Stimulated activated CD8-positive, alpha-beta memory T cell treated with anti-CD3 and anti-CD28 coated beads, Interleukin-15, amount 100 ng/mL, for 24 hours (primary cell): ENCODE measurements around the gene RASAL2.

Source experiments
- DNase-seq: peaks from one replicate; pipeline ENCODE4 v3.0.0-alpha.2; 2020; ENCODE audit warnings: low read depth

RASAL2 gene

DNA sequence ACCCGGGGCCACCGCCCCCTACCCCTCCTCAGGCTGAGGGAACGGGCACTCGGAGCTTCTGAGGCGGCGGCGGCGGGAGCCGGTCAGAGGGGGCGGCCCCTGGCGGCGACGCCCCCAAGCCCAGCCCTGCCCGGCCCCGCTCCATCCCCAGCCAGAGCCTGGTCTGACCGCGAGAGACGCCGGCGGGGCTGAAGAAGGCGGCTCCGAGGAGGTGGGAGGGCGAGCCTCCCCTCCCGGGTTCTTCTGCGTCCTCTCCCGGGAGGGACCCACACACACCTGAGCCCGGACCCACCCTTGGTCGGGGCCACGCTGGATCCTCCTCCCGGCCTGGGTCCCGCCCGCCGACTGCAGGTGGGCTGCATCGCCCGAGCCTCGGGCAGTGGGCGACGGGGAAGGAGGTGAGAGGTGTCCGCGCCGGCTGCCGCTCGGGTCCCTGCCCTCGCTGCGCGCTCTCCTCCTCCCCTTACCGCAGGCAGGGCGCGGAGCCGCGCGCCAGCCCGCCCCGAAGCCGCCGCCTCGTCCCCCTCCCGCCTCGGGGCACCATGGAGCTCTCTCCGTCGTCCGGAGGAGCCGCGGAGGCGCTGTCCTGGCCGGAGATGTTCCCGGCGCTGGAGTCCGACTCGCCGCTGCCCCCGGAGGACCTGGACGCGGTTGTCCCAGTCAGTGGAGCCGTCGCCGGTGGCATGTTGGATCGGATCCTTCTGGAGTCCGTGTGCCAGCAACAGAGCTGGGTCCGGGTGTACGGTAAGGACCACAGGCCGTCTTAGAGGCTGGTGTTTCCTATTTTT, at the start of gene RASAL2:
Gene RASAL2, plus strand, starts transcription at position 154 of the 788 bp plus-strand sequence. Its CDS starts 389 bp downstream, at position 543.
- no peak for DNase-seq

DNA sequence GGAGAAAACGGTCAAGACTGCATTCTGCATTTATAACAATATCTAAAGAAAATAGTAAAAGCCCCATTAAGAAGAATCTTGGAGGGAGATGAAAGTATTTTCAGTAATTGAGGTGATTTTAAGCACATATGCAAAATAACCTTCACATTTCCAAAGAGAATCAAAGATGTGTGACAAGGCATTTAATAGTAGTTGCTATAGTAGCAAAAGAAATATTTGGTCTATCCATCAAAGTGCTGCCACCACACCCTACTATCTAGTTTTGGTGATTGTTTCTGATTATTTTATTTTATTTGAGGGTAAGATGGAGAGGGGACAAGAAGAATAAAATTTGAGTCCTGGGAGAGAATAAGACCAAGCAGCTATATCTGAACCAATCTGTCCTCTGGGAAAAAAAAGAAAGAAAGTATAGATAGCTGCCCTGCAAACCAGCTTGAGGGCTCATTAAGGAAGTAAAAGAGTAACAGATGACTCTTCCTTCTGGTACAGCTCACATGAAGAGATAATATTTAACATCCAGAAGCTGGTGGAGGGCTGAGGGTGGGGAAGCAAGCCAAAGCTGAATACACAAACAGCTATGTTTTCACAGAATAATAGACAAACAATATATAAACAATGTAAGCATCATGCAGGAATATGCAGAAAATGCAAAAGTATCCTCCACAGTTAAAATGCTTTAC, 47.2 kb upstream of the RASAL2 start:
- no peak for DNase-seq

DNA sequence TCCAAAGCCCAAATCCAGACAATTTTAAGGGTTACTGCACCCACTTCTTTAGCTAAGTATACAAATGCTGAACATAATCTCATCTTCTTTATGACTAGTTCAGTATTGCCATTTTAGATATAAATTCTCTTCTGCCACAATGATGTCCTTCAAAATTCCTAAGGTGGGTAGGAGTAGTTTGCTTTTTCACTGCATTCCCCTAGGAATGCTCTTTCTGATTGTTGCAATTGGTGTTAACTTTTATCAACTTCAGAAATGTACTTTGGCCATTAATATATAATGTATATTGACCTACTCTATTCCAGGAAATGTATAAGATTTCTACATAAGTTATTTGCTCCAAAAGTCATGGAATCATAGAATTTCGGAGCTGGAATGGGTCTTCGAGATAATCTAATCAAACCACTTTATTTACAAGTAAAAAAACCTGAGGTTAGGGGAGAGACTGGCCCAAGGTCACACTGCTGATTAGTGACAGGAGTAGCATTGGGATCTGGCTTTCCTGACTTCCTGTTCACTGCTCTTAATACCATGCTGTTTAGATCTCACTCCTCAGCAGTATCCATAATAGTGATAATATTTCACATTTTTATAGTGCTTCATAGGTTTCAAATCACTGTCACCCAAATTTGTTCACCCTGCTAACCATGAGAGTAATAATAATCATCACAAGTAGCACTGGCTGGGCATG, 46.4 kb upstream of the RASAL2 start:
- no peak for DNase-seq

DNA sequence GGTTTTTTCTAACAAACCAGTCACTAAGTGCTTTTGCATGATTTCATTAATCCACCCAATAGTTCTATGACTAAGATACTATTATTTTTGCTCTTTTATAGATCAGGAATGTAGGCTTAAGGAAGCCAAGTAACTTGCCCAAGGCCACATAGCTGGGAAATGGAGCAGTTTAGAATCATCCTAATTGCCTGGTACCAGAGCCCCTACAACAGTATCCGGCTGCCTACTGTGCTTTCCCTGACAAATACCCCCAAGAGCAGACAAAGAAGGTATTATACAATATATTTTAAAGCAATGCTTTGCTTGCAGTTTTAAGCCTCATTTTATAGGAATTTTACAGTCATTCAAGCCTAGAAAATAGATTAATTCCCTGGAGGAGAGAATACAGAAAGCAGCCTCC, 45.5 kb upstream of the RASAL2 start:
- no peak for DNase-seq

DNA sequence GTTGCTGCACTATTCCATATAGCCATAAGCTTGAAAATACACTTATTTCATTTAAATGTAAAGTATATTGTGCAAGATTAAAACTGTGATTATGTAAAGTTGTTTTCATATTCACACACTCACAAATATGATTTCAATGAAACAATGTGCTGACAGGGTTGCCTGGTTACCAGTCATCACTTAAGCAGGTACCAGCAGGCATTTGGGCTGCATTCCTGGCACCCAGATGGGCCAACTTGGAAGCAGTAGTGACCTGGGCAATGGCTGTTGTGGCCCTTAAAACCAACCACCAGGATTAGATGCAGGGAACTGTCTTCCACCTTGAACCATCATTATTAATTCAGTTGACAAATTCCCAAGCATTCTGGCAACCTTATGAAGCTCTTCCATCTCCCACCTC, 45.0 kb upstream of the RASAL2 start:
- DNase-seq: no peak

DNA sequence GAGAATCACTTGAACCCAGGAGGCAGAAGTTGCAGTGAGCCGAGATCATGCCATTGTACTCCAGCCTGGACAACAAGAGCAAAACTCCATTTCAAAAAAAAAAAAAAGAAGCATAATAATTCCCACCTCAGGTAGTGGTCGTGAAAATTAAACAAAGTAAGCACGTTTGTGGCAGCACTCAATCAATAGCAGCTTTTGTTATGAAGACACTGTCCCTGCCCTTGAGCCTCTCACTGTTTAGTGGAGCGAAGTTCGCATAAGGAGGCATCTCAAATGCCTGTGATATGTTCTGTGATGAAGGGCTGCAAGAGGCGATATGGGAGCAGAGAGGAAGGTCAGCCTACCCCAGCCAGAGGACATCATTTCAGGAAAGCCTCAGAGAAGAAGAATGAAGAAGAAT, 43.8 kb upstream of the RASAL2 start:
- DNase-seq: no peak

DNA sequence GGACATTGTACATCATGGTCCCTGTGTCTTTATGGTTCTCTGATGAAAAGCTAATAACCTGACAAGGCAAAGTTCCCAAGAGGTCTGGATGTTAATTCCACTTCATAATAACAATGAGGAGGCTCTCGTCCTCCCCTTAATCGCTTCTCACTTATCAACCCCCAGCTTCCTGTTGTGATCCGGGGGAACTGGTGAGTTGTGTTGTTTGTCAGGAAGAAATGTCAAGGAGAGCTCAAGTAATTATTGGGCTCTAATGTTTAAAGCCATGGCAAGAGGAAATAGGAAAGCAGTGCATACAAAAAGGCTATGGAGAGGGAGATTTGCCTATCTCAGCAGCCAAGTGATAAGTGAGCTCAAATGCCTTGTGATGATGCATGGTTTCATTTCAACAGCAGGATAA, 42.8 kb upstream of the RASAL2 start:
- no peak for DNase-seq

DNA sequence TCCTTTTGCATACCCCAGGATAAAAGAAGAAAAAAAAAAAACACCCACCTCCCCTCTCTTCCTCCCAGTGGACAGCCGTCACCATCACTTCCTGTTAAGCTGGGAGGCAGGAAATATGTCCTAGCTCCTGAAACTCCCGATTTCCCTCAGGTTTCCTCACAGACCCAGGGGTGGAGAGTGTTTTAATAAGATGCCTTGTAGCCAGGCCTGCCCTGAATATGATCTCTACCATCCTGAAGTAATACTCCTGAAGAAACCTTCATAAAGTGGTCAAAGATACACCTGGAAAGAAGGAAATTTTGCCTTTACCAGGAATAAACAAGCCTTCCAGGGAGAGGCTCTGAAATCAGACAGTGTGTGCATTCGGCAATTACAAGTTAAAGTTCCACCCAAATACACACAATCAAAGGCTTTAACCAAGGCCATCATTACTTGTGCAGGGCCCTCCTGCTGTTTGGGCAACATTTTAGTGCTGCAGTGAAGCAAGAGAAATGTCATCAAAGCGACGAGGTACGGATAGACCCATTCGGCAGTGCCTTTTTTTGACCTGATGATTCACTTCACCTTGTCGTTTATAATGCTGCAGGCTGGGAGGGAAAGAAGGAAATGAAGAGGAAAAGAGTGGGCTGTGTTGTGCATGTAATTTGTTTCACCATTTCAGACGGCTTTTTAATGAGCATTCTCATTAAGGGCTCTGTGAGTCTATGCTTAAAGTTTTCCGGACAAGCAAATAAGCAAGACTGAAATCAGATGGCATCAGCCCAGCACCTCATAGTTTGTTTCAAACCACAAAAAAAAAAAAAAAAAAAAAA, 41.0 kb upstream of the RASAL2 start:
- DNase-seq: no peak

DNA sequence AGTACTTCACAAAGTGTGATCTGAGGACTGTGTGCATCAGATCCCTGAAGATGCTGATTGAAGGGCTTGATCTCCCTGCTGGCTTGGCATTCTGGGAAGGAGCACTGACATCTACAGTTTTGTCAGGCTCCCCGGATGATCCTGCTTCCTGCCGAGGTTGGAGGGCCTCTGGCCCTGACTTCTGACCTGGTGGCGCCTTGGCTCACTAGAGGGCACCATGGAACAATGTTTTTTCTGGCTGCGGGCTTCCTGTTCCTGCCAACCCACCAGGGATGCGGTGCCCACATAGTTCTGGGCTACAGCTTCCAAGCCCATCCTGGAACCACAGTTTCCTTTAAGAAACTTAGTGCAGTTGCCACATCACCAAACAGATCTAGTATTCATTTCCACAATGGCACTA, 38.8 kb upstream of the RASAL2 start:
- no peak for DNase-seq

DNA sequence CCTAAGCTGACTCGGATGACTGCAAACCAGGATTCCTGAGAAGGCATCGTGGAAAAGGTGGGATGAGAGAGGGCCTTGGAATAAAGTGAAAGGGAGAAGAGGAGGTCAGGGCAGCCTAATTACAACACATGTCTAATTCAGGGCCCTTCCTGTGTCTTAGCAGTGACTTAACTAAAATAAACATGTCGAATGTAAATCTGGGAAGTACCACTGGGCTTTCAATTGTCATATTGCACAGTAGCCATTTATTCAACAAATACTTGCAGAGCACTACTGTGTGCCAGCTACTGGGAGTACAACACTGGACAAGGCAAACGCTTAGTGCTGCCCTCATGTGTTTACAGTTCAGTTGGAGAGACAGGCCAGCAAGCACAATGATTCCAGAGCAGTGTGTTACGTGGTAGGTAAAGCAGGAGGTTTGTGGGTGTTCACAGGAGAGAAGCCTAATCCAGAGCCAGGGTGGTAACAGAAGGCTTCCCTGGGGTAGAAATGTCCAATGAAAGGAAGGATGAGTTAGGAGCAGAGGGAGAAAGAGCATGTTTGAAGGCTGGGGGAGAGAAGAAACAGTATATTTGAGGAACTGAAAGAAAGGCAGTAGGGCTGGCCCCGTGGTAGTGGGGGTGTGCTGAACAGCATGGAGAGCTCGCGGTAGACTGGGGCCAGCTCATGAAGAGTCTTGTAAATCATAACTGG, 38.0 kb upstream of the RASAL2 start:
- no peak for DNase-seq

DNA sequence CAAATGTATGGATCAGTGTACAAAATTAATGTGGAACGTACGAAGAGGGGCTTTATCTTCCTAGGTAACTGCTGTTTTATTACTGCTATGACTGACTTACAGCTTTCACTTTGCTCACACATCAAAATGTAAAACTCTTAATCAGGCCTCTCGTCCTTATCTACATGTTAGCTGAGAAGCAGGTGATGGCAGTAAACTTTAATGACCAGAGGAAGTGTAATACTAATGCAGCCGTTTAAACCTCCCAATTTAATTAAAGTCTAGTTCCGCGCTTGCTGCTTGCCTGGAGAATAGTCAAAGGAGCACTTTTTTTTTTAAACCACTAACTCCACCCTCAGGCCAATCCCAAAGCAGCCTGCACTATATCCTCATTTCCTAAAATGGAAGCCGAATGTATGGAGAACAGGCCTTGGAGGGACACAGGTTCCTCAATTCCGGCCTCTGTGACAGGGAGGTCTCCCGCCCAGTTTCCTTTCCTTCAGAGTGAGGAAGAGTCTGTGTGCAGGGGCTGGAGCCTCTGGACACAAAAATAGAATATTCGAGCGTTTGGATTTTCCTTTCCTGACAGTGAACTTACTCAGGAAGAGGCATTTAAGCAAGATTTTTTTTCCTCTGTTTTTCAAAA, 36.7 kb upstream of the RASAL2 start:
- no peak for DNase-seq

DNA sequence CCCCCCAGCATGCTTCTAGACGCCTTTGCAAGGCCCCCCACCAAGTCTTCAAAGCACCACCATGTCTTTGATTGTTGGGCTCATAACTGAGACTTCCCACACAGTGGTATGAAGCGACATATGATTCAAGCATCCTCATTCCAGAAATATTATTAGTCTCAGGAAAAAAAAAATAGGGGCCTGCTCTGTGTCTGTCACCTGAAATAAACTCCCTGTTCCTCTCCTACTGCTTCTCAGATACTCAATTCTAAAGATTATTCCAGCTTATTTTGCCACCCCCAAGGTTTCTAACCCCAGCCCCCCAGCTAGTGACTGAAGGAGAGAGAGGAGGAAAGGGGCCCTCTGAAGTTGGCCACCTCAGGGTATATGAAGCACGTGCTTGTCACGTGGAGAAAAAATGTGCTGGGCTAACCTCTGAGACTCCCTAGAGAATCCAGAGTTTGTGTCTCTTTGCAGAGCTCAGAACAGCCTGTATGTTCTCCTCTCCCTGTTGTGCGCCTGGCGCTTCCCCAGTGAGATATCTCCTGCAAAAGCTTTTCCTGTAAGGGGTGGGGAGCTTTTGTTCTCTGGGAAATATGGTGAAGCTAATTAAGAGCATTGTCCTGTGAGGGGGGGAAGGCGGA, 35.9 kb upstream of the RASAL2 start:
- no peak for DNase-seq

DNA sequence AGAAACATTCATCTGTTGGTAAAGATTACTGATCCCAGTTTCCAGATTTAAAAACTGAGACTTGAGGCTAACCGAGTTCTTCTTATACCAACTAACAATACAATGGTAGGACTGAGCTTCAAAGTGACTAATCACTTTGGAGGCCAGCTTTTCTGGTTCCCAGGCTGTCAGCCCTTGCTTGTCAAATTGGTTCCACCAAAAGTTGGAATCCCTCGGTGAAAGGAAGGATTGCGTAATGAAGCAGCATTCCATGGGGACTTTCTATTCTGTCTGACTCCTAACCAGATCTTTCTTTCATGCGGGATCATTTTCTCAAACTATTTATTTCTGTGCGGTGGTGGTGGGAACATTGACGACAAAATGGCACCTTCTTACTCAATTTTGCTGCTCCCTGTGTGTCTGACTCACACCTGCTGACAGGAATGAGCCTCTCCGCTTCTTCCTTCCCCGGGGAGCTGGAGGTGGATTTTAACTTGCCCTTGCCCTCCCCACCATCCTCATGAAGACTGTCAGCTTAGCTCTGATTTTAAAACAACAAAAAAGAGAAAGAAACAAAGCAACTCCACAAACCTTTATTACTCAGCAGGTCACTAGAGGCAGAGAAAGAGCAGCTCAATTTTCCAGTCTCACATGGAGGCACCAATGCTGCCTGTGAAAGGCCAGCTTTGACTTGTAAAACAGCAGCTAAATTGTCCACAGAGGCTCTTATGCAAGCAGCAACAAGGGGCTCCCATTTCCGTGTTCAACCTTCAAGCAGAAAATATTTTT, 32.9 kb upstream of the RASAL2 start:
- no peak for DNase-seq

DNA sequence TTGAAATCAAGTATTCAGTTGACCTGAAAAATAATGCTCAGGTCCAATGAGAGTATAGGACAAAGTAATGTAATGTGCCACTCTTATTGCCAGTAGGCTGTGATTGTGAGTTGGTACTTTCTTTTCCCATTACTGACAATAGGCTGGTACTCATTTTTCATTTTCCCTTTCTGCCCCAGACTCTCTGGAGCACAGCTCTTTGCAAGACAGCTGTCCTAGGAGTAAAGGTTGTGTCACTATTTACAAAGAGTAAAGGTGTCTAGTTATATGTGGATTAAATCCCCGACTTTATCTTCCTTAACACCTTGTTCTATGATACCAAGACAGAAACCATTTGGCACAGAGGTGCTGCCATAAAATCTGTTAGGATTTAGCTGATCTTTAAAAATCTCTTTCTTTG, 32.3 kb upstream of the RASAL2 start:
- no peak for DNase-seq

DNA sequence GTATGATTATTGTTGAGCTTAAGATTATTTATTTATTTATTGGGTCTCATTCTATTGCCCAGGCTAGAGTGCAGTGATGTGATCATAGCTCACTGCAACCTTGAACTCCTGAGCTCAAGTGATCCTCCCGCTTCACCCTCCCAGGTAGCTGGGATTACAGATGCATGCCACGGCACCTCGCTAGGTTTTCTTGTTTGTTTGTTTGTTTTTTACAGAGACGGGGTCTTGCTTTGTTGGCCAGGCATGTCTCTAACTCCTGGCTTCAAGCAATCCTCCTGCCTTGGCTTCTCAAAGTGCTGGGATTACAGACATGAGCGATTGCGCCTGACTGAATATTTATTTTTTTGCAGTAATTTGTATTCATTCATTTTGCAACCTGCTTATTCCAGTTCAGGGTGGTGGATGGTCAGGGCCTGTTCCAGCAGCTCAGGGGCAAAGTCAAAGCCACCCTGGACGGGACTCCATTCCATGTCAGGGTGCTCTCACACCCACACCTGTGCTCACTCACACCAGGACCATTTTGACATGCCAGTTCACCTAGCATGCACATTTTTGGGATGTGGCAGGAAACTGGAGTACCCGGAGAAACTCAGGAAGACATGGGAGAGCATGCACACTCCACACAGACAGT, 29.6 kb upstream of the RASAL2 start:
- DNase-seq: no peak

DNA sequence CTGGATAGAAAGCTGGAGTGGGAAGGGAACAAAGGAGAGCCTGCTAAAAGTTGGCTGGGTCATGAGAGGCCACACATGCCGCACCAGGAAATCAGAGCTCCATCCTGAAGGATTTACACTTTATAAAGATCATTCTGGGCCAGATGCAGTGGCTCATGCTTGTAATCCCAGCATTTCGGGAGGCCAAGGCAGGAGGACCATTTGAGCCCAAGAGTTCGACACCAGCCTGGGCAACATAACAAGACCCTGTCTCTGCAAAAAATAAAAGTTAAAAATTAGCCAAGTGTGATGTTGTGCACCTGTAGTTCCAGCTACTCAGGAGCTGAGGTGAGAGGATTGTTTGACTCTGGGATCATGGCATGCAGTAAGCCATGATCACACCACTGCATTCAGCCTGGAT, 28.7 kb upstream of the RASAL2 start:
- DNase-seq: no peak

DNA sequence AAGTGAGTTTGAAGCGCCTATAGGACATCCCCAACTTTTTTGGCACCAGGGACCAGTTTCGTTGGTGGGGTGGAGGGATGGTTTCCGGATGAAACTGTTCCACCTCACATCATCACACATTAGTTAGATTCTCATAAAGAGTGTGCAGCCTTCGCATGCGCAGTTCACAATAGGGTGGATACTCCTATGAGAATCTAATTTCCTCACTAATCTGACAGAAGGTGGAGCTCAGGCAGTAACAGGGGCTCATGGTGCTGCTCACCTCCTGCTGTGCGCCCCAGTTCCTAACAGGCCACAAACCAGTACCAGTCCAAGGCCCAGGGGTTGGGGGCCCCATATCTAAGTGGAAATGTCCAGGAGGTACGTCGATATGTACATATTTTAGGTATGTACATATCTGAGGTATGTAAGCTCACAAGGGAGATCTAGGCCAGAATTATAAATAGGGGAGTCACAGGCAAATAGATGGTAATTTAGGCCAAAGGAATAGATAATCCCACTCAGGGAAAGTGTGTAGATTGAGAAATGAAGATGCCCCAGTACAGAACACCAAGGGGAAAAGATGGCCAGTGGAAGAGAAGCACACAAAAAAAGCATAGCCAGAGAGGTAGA, 27.5 kb upstream of the RASAL2 start:
- no peak for DNase-seq

DNA sequence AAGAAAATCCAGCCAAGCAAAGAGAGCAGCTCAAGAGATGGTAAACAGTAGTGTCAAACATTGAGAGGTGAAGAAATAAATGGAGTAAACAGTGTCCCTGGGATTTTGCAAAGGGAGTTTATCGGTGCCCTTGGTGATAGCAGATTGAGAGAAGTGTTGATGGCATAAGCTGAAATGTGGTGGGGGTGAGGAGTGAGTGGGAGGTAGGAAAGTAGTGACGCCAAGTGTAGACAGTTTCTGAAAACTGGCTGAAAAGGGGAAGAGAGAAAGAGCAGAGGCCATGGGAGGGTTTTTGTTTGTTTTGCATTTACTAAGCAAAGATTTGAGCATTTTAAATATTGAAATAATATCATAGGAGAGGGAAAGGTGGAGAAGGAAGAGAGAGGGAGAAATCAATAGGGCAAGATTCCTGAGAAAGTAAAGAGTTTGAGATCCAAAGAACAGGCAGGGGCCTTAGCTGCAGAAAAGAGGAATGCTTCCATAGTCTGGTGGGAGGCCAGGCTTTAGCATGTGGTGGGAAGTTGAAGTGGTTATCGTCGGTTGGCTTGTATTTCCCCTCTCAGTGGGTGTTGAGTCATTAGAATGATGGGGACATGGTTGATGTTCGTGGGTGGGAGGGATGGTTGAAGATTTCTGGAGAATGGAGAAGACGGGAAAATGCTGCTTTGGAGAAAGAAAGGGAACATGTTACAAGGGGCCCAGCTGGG, 26.8 kb upstream of the RASAL2 start:
- DNase-seq: no peak
